GM12878 (cell line): Measurements from ENCODE around the gene LRRN2. TPM values are rescaled to one million over a fixed set of nuclear protein-coding genes. Genes with fewer than 3 reads are reported as not detected.

Experiments
- ATAC-seq: fragments of 200-7000 bp; cut with Tn5 transposase; 3 replicates; pipeline ENCODE4 v1.9.1; 2020; ENCODE audit warnings: mild to moderate bottlenecking, moderate library complexity
- BruUV-seq: library from RNA; stranded (reverse); fragments of 400-500 nt; replicated peaks from 2 replicates; lab custom pipeline; 2021; lab: Mats Ljungman, UMichigan
- CTCF ChIA-PET: fragments of 300-600 bp; sonication (Branson Sonifier 250); formaldehyde crosslinking; extraction: SDS; loops from one replicate; lab custom pipeline; 2021; ENCODE audit warnings: inconsistent platforms; lab: Yijun Ruan, JAX
- POLR2A ChIA-PET: fragments of 350-600 bp; formaldehyde crosslinking; extraction: SDS; loops from one replicate; lab custom pipeline; 2021; ENCODE audit warnings: inconsistent platforms; lab: Charles Lee
- RAD21 ChIA-PET: fragments of 300-600 bp; sonication (Branson Sonifier 250); formaldehyde crosslinking; loops from one replicate; lab custom pipeline; 2023; ENCODE audit warnings: antibody characterized with exemption; ENCODE audit not compliant: unreplicated experiment; lab: Charles Lee
- SMC1A ChIA-PET: fragments of 300-600 bp; sonication (Branson Sonifier 250); formaldehyde crosslinking; loops from one replicate; lab custom pipeline; 2023; ENCODE audit not compliant: unreplicated experiment, uncharacterized antibody; lab: Charles Lee
- DNase-seq: peaks from one replicate; pipeline ENCODE4 v3.0.0-alpha.2; 2011; ENCODE audit warnings: low read depth, low spot score
- FAIRE-seq: peaks from 3 replicates; lab custom pipeline; 2011; peaks lifted over from hg19 to GRCh38; lab: Jason Lieb, UNC
- H2AFZ ChIP-seq: 2 replicates; pipeline ENCODE4 v1.6.0; 2011; ENCODE audit warnings: low read depth, low read length, control low read depth; ENCODE audit not compliant: control insufficient read depth
- H3K27ac ChIP-seq: 2 replicates; pipeline ENCODE4 v1.5.1; 2011; ENCODE audit warnings: control low read depth; ENCODE audit not compliant: control insufficient read depth, insufficient read depth
- H3K27me3 ChIP-seq, 2 experiments: replicated peaks in 1 of 2; 2 replicates each; pipeline versions ENCODE4 v1.6.0 to v1.6.1; 2011; ENCODE audit warnings: low read length in 1 of 2; ENCODE audit not compliant: control insufficient read depth in 2 of 2, insufficient read depth in 2 of 2
- H3K36me3 ChIP-seq, 2 experiments: 2 replicates each; pipeline ENCODE4 v1.5.1; 2011; ENCODE audit warnings: low read length in 1 of 2; ENCODE audit not compliant: control insufficient read depth in 2 of 2, insufficient read depth in 2 of 2
- H3K4me1 ChIP-seq: 2 replicates; pipeline ENCODE4 v1.6.1; 2011; ENCODE audit warnings: mild to moderate bottlenecking, low read length, moderate library complexity, mixed read lengths; ENCODE audit not compliant: control insufficient read depth, insufficient read depth
- H3K4me2 ChIP-seq: 2 replicates; pipeline ENCODE4 v1.6.0; 2011; ENCODE audit warnings: control low read depth; ENCODE audit not compliant: control insufficient read depth, insufficient read depth
- H3K4me3 ChIP-seq: fragments of 200-600 bp; sonication (generic); 2 replicates; pipeline ENCODE4 v1.5.1; 2016
- H3K79me2 ChIP-seq: 2 replicates; pipeline ENCODE4 v1.6.0; 2011; ENCODE audit warnings: low read length; ENCODE audit not compliant: control insufficient read depth, insufficient read depth
- H3K9ac ChIP-seq: 2 replicates; pipeline ENCODE4 v1.8.0; 2011; ENCODE audit warnings: low read length, control low read depth, mixed read lengths; ENCODE audit not compliant: control insufficient read depth, insufficient read depth
- H3K9me3 ChIP-seq: replicated peaks from 3 replicates; pipeline ENCODE4 v1.5.1; 2011; ENCODE audit warnings: mild to moderate bottlenecking, low read length; ENCODE audit not compliant: control insufficient read depth, insufficient read depth
- H4K20me1 ChIP-seq: 2 replicates; pipeline ENCODE4 v1.6.0; 2011; ENCODE audit not compliant: control insufficient read depth, insufficient read depth
- BMI1 ChIP-seq: fragments of 450-650 bp; IDR thresholded peaks from 2 replicates; pipeline ENCODE4 v1.6.1; 2016; ENCODE audit warnings: mild to moderate bottlenecking, moderate library complexity, borderline replicate concordance
- CBX5 ChIP-seq: sonication (generic); IDR thresholded peaks from 2 replicates; pipeline ENCODE4 v1.6.1; 2016; ENCODE audit warnings: low read depth, moderate library complexity, mild to moderate bottlenecking, inconsistent platforms
- IRF4 ChIP-seq: IDR thresholded peaks from 2 replicates; pipeline ENCODE4 v1.6.1; 2011; ENCODE audit warnings: low read depth, low read length
- MEF2A ChIP-seq: IDR thresholded peaks from 2 replicates; pipeline ENCODE4 v1.6.1; 2011; ENCODE audit warnings: low read depth, mild to moderate bottlenecking, low read length, moderate library complexity; ENCODE audit not compliant: insufficient read depth
- NR2C1 ChIP-seq: fragments of 450-650 bp; IDR thresholded peaks from 2 replicates; pipeline ENCODE4 v1.6.1; 2017; ENCODE audit warnings: antibody characterized with exemption, mild to moderate bottlenecking, moderate library complexity
- NR2C2 ChIP-seq: IDR thresholded peaks from 2 replicates; pipeline ENCODE4 v1.6.1; 2011; ENCODE audit warnings: borderline replicate concordance, low read depth; ENCODE audit not compliant: control insufficient read depth, insufficient read length
- NR2F1 ChIP-seq: fragments of 450-650 bp; conservative IDR thresholded peaks from 2 replicates; pipeline ENCODE4 v1.6.1; 2017; ENCODE audit warnings: mild to moderate bottlenecking
- RB1 ChIP-seq: fragments of 450-650 bp; formaldehyde crosslinking; IDR thresholded peaks from 2 replicates; pipeline ENCODE4 v1.6.1; 2017; ENCODE audit warnings: mild to moderate bottlenecking, borderline replicate concordance
- RCOR1 ChIP-seq: conservative IDR thresholded peaks from 2 replicates; pipeline ENCODE4 v1.6.1; 2012; ENCODE audit warnings: low read depth, low read length, improper control_type of control experiment
- SREBF2 ChIP-seq: IDR thresholded peaks from 2 replicates; pipeline ENCODE4 v1.6.1; 2012; ENCODE audit warnings: mild to moderate bottlenecking, low read length
- ZBTB40 ChIP-seq: fragments of 450-650 bp; IDR thresholded peaks from 2 replicates; pipeline ENCODE4 v1.6.1; 2016; ENCODE audit warnings: mild to moderate bottlenecking, moderate library complexity, borderline replicate concordance
- ZNF384 ChIP-seq: IDR thresholded peaks from 2 replicates; pipeline ENCODE4 v1.6.1; 2012; ENCODE audit warnings: low read depth, mild to moderate bottlenecking, low read length, improper control_type of control experiment, borderline replicate concordance
- WGBS: methylation state at CpG from one replicate; pipeline ENCODE4 v1.1.6; 2016; ENCODE audit warnings: low lambda C conversion rate; ENCODE audit not compliant: insufficient replicate concordance, insufficient coverage; ENCODE audit errors: missing lambda C conversion rate; 5-methylcytosine and 5-hydroxymethylcytosine counted together
- in situ Hi-C: fragments of 300-500 bp; cut with MboI; formaldehyde crosslinking; loops from 9 replicates; pipeline ENCODE4 v1.14.3; 2018; ENCODE audit warnings: mixed read lengths
- intact Hi-C: fragments of 100-400 bp; cut with micrococcal nuclease; formaldehyde crosslinking; loops from one replicate; pipeline ENCODE4 v1.14.2; 2022; ENCODE audit not compliant: unreplicated experiment
- polyA plus RNA-seq, 11 experiments: library from polyadenylated mRNA; depleted of rRNA in 4 of 11; unstranded in 6 of 11; stranded (reverse) in 5 of 11; fragments of >200 nt; fragmentation: Nextera tagmentation in 4 of 11; fragmentation: Illumina TruSeq in 1 of 11; extraction: Ambion mirVana in 4 of 11; extraction: Trizol in 1 of 11; gene quantifications; 1 replicate in 1 of 11; 2 replicates in 10 of 11; pipeline versions ENCODE4 v1.2.1 to v1.2.3, GENCODE V29; 2011 to 2016; ENCODE audit warnings: inconsistent platforms in 2 of 11, missing spikeins in 2 of 11, low read depth in 1 of 11
- total RNA-seq, 4 experiments: library from RNA; depleted of rRNA in 3 of 4; stranded (reverse); fragments of >200 nt in 3 of 4; fragmentation: Illumina TruSeq in 1 of 4; extraction: Trizol in 1 of 4; gene quantifications; 2 replicates each; pipeline versions ENCODE4 v1.2.1 to v1.2.3, GENCODE V29; 2013 to 2021

The LRRN2 gene
- total and polyA plus RNA-seq, 10 of the 15 experiments (the other 5 are each of a cell fraction or from before 2014, with no cell fraction given) = not detected

- no peak overlapping the region for H3K27ac ChIP-seq
- ChIA-PET CTCF (interaction anchor here (0.8 to 4.6 kb wide), 7 partner anchors 22 to 271 kb away, joined by 3 to 19 read pairs (median 4); no protein-coding TSS in a partner anchor), RAD21 (interaction anchor here (0.9 to 1.5 kb wide), 4 partner anchors 49 to 183 kb away, joined by 3 to 6 read pairs (median 4); no protein-coding TSS in a partner anchor), SMC1A (interaction anchor here (1.1 to 2.5 kb wide), 5 partner anchors 12 to 184 kb away, joined by 3 to 8 read pairs (median 4); no protein-coding TSS in a partner anchor), POLR2A (no interaction called here)
- peaks cover 2% of the 10 kb centered on the region; the same call in 1 of the 2 replicates for H4K20me1 ChIP-seq
- H3K79me2 ChIP-seq = no peaks in the 10 kb centered on the region
- no peak overlapping the region for H2AFZ ChIP-seq
- no peak for TF ChIP-seq SREBF2
- 0 out of 2 replicates have a peak, but pooled peaks have one; percentile 15 for TF ChIP-seq NR2F1
- no peaks in the 10 kb centered on the region for H3K36me3 ChIP-seq
- no peak overlapping the region for H3K9ac ChIP-seq
- no peaks in the 10 kb centered on the region; a peak in 1 of 4 replicates for H3K27me3 ChIP-seq
- WGBS = 54% methylated on average over 8 of the region's 8 CpGs
- no peak; the same call in 2 of the 3 replicates for ATAC-seq
- FAIRE-seq = no peak
- DNase-seq = no peak
- no peak overlapping the region for H3K4me2 ChIP-seq
- no TSS peak for BruUV-seq
- no peaks in the 10 kb centered on the region for H3K9me3 ChIP-seq
- H3K4me3 ChIP-seq = no peak overlapping the region
- no peaks in the 10 kb centered on the region for H3K4me1 ChIP-seq
- intact Hi-C loops = no loop called here
- in situ Hi-C loops = no loop called here
Observed at GRCh38 chr1:204623365-204623893, 62.1 kb downstream of the LRRN2 start.

GRCh38 chr1:204621996-204622395 lies 63.5 kb downstream of the LRRN2 start:
- CTCF ChIA-PET = interaction anchor here (0.8 to 4.6 kb wide), 4 partner anchors 14 to 185 kb away, joined by 3 to 19 read pairs (median 4); no protein-coding TSS in a partner anchor
- WGBS = 8% methylated on average over 4 of the region's 4 CpGs
- TF ChIP-seq ZBTB40 (no peak), RB1 (no peak), MEF2A (no peak), IRF4 (no peak), NR2C2 (no peak), RCOR1 (no peak), CBX5 (no peak), NR2C1 (no peak), ZNF384 (no peak), BMI1 (no peak)

More at GRCh38 chr1:204621996-204622395, 63.5 kb downstream of the LRRN2 start:
- RAD21 ChIA-PET = interaction anchor here (0.9 kb wide), 1 partner anchor 56 kb away, joined by 5 read pairs; no protein-coding TSS in a partner anchor
- BruUV-seq = no TSS peak
- H3K9me3 ChIP-seq = no peaks in the 10 kb centered on the region
- H3K4me1 ChIP-seq = no peaks in the 10 kb centered on the region
- DNase-seq (no peak), FAIRE-seq (no peak), ATAC-seq (no peak)
- H3K79me2 ChIP-seq = no peaks in the 10 kb centered on the region
- H2AFZ ChIP-seq = no peak overlapping the region
- no peak overlapping the region for H3K4me3 ChIP-seq
- H3K9ac ChIP-seq = no peak overlapping the region
- SMC1A ChIA-PET = interaction anchor here (0.8 to 2.5 kb wide), 4 partner anchors 26 to 185 kb away, joined by 3 to 8 read pairs (median 4); no protein-coding TSS in a partner anchor
- no peak overlapping the region for H3K27ac ChIP-seq
- intact Hi-C loops (no loop called here), in situ Hi-C loops (no loop called here)
- POLR2A ChIA-PET = no interaction called here
- peaks cover 0 to 2% of the 10 kb centered on the region in 2 experiments; a peak in 2 of 4 replicates for H3K27me3 ChIP-seq
- peaks cover 2% of the 10 kb centered on the region; the same call in 1 of the 2 replicates for H4K20me1 ChIP-seq
- H3K4me2 ChIP-seq = no peak overlapping the region
- H3K36me3 ChIP-seq = no peaks in the 10 kb centered on the region
